GDM1 (cell line): ENCODE measurements around the gene DENND2A.

Source experiments
- DNase-seq: peaks from one replicate; lab custom pipeline; 2025; lab: John Stamatoyannopoulos, UW

DENND2A gene

DNA sequence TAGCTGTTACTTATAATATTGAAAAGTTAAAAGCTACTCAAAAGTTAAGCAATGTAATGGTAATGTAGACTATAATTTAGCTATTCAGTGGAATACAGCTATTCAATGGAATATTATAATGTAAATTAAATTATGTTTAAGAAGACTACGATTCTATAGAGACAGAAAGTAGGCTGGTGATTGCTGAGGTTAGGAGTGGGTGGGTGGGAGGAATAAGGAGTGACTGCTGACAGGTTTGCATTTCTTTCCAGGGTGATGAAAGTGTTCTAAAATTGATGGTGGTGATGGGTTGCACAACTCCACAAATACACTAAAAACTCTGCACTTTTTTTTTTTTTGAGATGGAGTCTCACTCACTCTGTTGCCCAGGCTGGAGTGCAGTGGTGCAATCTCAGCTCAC is 21.4 kb downstream of the DENND2A start:
- DNase-seq, result no peak

DNA sequence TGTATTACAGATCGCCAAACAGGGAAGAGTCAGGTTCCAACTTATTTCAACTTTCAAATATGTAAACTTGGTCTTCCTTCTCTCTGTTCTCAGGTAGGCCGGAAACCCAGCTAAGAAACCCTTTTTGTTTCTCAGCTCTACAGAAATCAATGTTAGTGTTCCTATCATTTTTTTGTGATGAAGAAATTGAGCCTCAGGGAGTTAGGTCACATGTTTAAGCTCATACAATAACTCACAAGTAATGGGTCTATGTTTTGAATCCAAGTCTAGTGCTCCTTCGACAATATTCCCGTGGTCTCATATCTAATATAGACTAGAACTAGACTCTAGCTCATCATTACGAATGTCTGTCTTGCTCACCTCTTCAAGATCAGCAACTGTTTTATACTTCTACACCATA is 22.3 kb downstream of the DENND2A start:
- no peak for DNase-seq

DNA sequence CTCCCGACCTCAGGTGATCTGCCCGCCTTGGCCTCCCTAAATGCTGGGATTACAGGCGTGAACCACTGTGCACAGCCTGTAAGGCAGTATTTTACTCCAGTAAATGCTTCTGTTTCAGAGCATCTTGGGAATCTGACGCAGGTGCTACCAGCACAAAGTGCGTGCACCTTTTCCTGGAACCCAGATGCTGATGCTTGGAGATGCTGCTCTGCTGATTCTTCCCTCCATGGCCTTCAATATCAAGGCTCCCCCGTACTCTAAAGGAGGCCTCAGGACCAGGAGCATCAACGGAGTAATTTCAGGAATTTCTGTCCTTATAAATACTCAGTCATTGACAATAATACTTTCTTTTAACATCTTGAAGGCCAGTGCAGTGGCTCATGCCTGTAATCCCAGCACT is 23.5 kb downstream of the DENND2A start:
- DNase-seq, result no peak

DNA sequence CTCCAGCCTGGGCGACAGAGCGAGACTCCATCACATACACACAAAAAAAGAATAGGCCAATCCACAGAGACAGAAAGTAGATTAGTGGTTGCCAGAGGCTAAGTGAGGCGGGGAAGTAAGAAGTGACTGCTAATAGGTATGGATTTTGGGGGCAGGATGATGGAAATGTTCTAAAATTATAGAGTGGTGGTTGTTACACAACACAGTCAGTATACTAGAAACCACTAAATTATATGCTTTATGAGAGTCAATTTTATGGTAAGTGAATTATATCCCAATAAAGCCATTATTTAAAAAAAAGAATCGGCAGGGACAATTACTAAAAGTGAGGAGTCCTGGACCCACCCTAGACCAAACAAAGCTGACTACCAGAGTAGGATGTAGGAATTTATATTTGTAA is 24.3 kb downstream of the DENND2A start:
- DNase-seq, result no peak

DNA sequence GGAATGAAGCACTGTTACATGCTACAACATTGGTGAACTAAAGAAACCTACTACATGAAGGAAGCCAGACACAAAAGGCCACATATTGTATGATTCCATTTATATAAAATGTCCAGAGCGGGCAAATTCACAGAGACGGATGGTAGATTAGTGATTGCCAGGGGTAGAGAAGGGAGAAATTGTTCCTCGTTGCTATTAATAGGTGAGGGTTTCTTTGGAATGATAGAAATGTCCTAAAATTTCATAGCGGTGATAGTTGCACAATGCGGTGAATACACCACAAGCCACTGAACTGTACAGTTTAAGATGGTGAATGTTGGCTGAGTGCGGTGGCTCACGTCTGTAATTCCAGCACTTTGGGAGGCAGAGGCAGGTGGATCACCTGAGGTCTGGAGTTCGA is 29.0 kb downstream of the DENND2A start:
- DNase-seq, result no peak

DNA sequence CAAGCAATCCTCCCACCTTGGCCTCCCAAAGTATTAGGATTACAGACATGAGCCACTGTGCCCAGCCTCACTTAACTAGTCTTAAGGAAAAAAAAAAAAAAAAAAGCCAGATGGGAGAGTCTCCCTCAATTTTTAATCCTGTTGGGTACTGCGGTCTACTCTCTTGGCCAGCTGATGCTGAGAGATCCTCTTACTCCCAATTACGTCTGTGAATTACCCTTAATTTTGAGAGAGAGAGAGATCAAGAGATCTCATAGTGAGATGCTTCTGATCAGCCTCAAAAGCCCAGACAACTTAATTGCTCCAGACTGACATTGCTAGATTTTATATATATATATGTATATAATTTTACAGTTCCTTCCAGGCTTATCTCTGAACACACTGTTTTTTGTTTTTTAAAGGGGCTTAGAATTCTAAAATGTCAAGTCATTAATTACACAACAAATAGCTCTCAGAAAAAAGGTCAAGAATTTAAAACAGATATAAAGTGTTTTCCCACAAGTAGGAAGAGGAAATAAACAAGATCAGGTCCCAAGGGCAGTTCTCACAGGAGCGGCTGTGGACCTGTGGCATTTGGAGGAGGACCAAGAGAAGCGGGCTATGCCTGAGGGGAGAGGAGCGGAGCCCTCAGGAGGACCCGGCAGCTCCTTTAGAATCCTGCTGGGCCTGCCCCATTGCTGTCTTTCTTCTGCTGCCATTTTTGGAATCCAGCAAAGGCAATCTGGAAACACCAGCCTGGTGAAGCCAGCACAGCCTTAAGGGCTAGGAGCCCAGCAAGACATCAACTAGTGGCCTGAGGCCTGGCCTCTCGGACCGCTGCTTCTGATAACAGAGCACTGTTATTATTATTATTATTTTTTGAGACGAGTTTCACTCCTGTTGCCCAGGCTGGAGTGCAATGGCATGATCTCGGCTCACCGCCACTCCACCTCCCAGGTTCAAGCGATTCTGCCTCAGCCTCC is 30.1 kb downstream of the DENND2A start:
- no peak for DNase-seq

DNA sequence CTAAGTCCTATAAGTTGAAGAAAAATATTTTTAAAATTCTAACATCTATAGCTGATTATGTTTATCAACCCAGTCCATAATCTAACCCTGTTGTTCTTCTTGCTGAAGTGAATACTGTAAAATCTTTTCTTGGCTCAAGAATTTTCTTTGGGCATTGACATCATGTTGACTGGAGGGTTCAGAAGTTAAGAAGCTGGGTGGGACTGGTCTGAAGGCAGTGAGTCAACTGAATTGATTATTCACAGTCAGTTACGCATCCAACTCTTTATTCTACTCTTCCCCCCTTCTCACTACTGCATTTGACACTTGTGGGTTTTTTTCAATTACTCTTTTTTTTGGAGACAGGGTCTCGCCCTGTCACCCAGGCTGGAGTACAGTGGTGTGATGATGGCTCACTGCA is 31.0 kb downstream of the DENND2A start:
- no peak for DNase-seq

DNA sequence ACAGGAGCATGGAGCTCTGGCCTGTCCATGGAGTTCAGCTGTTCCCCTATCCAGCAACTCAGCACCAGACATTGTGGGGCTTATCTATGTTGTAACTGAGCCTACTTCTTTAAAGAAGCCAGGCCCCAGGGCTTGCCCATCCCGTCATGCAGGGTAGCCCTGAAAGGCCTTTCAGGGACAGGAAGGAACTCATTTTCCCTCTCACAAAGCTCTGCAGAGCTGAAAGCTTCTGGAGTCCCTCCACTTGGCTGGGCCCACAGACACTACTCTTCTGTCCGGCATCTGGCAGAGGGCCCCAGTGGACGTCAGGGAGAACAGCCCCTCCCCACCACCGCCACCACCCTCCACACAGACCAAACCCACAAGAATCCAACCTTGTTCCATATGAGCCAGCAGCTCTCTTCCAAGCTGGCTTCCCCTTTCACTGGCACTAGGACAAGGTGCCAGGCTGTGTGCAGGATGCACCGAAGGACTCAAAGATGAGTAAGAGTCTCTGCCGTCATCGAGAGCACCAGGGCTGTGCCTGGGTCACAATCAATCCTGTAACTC is 33.1 kb downstream of the DENND2A start:
- no peak for DNase-seq

DNA sequence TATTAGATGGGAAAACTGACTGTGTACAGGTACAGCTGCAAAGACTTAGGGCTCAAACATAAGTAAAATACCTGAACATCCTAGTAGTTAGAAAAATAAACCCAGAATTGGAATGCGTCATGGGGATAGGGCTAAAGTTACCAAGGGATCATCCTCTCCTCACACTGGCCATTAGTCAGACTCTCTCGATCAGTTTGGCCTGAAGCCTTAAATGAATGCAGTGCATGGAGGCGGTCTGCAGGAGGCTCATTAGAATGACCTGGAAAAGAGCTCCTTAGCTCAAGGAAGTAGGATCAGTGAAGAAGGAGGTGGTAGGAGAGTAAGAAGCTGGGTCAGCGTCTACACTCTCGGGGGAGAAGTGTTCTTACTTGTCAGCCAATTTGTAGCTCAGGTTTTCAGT is 35.3 kb downstream of the DENND2A start:
- DNase-seq, result no peak

DNA sequence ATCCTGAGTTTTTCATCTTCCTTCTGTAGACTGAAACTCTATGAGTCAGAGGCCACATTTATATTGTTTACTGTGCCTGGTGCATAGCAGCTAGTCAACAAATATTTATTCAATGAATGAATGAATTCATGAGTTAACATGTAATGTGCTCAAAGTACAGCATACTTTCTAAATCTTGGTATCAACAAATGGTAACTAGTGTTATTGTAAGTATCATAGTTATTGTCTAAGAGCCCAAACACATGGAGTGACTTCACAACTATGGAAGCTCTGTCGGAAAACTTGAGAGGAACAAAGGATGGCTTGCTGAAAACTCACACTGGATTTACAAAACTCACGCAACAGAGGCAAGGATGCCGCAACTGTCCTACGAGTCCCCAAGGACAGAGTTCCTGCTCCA is 35.9 kb downstream of the DENND2A start:
- DNase-seq, result no peak

DNA sequence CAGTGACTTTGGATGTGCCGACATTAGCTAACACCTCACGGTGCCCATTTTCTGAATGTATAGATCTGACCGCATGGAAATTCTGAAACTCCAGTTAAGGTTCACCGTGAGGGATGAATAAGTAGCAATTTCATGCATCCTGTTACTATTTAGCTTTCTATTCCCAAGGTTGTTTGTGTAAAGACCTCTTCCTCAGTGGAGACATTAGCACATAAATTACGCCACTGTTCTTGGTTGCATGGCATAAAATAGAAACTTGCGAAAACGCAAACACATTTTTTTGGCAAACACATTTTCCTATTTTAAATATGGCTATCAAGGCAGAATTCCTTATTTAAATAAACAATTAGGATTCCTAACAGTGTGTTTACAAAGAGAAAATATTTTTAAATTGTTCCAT is 36.5 kb downstream of the DENND2A start:
- no peak for DNase-seq

DNA sequence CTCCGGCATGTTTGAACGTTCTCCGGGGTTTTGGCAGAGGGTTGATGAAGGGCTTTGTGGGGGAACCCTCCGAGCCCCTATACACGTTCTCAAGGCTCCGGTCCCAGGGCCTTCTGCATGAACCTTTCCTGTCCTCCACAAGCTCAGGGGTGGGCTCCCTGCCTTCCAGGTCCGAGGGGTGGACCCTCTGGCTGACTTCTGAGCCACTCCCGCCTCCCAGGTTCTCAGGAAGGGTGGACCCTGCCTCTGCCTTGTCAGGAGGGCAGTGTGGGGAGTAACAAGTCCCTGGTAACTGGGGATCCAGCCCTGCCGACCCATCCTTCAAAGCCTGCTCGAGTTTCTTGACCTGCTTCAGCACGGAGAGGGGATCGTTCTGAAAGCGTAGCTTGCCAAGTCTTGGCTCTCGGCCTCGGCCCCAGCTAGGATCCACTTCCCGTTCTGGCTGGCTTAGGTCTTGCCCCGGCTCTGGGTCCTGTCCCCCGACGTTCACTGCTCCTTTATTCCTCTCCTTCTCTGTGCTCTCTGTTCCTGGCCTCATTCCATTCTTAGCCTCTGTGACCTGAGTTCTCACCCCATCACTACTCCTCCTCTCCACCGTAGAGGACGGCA is 38.9 kb downstream of the DENND2A start:
- no peak for DNase-seq

DNA sequence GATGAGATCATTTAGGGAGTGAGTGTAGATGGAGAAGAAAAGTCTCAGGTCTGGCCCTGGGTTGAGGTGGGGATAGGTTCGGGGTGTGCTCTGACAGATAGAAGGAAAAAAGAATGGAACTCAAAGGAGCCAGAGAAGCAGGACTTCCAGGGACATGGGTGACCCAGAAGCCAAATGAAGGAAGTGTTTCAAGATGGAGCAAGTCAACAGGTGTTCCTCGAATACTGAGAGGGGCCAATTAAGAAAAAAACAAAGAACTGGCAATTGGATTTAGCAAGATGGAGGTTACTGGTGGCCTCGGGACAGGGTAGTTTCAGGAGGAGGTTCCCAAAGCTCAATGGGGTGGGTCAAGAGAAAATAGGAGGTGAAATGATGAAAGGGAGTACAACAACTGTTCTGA is 40.3 kb downstream of the DENND2A start:
- no peak for DNase-seq

DNA sequence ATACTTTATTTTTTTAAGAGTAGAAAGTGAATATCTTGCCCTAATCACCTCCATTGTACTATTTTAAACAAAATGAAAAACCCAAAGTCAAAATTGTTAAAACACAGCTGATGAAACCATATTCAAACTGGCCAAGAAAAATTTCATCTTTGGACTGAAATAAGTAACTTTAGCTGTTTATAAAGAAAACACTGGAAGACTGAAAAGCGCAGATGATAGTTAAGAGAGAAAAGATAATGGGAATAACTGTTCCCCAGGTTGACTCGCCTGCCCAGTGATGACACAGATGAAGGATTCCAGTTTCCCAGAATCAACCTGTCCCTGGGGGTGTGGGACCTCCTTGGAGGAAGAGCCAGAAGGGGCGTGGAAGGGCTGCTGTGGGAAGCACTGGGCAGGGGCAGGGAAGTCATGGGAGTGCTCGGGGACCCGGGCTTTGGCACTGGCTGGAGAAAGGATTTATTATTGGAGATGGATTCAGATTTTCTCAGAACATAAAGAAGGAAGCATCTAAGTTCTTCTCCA is 43.1 kb downstream of the DENND2A start:
- no peak for DNase-seq

DNA sequence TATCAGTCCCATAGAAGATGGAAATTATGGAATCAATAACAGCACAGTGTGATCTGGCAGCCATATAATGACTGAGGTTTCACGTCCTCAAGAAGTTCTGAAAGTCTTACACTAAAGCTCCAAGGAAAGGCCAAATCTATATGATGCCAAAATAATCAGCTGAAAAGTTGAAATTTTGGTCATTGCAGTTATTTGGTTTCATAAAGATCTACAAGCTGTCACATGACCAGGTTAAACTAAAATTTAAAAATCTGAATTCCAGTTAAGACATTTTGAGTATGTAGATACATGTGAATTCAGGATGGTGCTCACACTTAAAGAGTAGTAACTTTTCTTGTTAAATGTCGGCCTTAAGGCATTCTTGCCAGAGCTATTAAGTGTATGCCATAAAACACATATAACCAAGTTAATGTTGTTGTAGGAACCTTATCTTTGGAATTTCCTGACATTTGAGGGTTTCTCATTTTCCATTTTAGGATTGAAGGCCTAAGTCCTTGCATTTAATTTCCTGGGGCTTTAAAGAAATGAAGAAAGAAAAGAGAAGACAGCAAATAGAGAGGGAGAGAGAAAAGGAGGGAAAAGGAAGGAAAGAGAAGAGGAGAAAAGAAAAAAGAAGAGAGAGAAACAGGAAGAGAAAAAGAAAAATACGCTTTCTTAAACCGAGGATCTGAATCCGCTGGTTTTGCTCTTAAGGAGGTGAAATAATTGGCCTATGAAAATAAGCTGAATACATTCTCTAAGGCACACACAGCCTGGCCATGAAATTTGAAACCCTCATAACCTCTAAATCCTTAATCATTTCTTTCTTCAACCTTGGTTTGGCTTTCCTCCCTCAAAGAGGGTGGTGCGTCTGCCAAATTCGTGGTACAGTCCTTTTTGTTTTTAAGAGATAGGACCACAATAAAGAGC is 43.8 kb downstream of the DENND2A start:
- no peak for DNase-seq

DNA sequence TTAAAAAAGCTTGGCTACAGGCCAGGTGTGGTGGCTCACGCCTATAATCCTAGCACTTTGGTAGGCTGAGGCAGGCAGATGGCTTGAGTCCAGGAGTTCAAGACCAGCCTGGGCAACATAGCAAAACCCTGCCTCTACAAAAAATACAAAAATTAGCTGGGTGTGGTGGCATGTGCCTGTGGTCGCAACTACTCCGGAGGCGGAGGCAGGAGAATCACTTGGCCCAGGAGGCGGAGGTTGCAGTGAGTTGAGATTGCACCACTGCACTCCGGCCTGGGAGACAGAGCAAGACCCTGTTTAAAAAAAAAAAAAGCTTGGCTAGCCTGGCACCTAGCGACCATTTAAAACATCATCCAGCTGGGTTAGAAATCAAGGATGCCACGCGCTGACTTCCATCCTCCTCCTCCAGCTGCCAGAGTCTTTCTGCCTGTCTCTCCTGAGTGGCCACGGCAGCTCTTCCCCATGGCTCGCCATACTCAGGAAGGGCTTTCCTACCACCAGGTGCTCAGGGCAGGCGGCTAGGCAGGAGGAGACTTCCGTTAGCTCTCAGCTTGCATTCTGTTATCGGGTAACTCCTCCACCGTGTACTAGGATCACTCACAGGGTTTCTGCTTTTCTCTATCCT is 45.0 kb downstream of the DENND2A start:
- DNase-seq, result no peak

DNA sequence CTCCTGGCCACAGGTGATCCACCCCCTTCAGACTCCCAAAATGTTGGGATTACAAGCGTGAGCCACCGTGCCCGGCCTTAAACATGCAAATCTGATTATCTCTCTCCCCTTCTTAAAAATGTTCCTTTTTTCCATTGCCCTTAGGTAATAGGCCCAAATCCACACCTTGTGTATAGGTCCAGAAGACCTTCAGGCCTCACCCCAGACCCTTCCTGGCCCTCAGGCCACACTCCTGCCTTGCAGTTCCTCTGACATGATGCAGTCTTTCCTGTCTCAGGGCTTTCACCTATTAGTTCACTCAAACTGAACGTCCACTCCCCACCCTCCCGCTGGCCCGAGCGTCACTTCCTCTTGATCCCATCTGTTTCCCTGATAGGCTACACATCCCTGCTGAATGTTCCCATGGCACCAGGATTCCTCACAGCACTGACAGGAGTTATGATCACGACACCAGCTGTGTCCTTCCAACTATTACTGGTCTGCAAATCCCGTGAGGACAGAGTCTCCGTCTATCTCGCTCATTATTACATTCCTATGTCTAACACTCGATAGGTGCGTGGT is 46.4 kb downstream of the DENND2A start:
- DNase-seq, result no peak

DNA sequence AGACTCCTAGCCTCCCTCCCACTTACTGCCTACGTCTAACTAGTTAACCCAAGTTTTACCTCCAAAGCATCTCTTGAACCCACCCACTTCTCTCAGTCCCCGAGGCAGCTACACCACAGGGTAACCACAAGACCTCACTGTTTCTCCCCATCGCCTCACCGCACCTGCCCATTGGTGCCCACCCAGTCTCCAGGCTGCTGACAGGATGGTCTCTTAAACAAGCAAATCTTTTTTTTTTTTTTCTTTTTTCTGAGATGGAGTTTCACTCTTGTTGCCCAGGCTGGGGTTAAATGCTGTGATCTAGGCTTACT is 47.0 kb downstream of the DENND2A start:
- no peak for DNase-seq

DNA sequence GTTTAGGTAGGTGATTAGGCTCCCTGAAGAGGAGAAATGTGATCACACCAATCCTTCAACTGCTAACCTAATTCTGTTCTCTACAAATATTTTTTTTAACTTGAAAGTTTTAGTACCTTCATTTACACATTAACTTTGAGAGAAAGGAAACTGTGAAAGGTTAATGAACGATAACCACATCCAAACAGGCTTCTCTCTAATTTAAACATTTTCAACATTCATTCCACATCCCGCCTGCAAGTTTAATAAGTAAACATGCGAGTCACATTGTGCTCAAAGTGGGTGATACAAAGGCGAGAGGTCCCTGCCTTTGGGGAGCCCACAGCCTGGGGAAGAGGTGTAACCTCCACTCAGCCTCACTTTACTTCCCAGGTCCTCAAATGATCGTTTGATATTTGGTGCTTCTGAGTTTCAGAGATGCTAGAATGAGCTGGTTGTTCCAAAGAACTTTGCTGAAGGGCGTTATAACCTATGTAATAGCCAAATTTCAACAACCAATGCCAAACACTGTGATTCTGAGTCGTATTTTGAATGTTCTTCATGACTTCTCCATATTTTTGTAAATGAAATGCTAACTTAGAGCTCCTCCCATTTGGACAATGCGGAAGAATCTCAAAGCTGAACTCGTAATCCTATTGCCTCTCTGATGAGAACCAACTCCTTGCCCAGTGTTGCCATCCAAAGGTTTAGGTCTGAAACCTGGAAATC is 47.5 kb downstream of the DENND2A start:
- no peak for DNase-seq

DNA sequence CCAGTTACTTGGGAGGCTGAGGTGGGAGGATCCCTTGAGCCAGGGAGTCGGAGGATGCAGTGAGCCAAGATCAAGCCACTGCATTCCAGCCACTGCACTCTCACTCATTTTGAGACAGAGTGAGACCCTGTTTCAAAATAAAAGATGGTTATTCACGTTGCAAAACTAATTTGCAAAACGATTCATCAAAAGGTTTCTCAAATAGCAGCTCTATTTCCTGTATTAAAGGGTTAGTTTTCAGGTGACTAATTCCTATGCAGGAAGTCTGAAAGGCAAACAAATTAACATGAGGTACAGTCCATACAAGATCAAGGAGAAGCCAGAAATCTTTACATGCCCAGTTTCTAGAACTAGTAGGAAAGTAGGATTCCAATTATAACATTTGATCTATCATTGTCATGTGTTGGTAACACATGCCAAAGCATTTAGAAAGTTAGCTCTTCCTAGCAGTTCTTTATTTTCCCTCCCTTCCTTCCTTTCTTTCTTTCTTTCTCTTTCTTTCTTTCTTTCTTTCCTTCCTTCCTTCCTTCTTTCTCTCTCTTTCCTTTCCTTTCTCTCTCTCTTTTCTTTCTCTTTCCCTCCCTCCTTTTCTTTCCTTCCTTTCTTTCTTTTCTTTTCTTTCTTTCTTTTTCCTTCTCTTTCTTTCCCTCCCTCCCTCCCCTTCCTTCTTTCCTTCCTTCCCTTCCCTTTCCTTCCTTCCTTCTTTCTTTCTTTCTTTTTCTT is 49.3 kb downstream of the DENND2A start:
- no peak for DNase-seq
